B cell (primary cell): Measurements from ENCODE around the gene LAMA3. TPM values are rescaled to one million over a fixed set of nuclear protein-coding genes. Genes with fewer than 3 reads are reported as not detected.

Experiments
- ATAC-seq: fragments of 200-7000 bp; cut with Tn5 transposase; one replicate; pipeline ENCODE4 v1.10.0; 2021; ENCODE audit warnings: low read depth, mild to moderate bottlenecking, moderate number of reproducible peaks, moderate library complexity
- CTCF ChIA-PET: fragments of 350-600 bp; sonication (Branson Sonifier 250); formaldehyde crosslinking; loops from one replicate; lab custom pipeline; 2021; ENCODE audit warnings: antibody characterized with exemption, inconsistent platforms; lab: Charles Lee
- POLR2A ChIA-PET: fragments of 350-600 bp; sonication (Branson Sonifier 250); formaldehyde crosslinking; loops from one replicate; lab custom pipeline; 2021; ENCODE audit warnings: antibody characterized with exemption; lab: Charles Lee
- DNase-seq: peaks from one replicate; pipeline ENCODE4 v3.0.0; 2013
- H2AFZ ChIP-seq: 2 replicates; pipeline ENCODE4 v1.6.1; 2012; ENCODE audit warnings: mild to moderate bottlenecking, low read depth, low read length; ENCODE audit not compliant: insufficient read depth, poor library complexity, severe bottlenecking
- H3K27ac ChIP-seq, 2 donors: 1 replicate in 1 of 2; 2 replicates in 1 of 2; pipeline ENCODE4 v1.5.1; 2012 to 2013; ENCODE audit warnings: low read length in 2 of 2, mild to moderate bottlenecking in 2 of 2, moderate library complexity in 1 of 2
- H3K27me3 ChIP-seq, 4 experiments: fragments of 200-600 bp in 1 of 4; sonication (generic) in 1 of 4; replicated peaks in 1 of 4; 1 replicate in 2 of 4; 2 replicates in 2 of 4; pipeline versions ENCODE4 v1.6.1 to v1.7.0; 2013 to 2016; ENCODE audit warnings: low read length in 3 of 4, mild to moderate bottlenecking in 2 of 4, mixed read lengths in 1 of 4, moderate library complexity in 1 of 4; ENCODE audit not compliant: insufficient read depth in 4 of 4, control insufficient read depth in 3 of 4; ENCODE audit errors: control extremely low read depth in 1 of 4
- H3K36me3 ChIP-seq, 2 experiments: replicated peaks in 1 of 2; 1 replicate in 1 of 2; 2 replicates in 1 of 2; pipeline versions ENCODE4 v1.6.1 to v1.7.1; 2013; ENCODE audit warnings: low read length in 1 of 2; ENCODE audit not compliant: insufficient read depth in 2 of 2, control insufficient read depth in 1 of 2; ENCODE audit errors: control extremely low read depth in 1 of 2, extremely low read depth in 1 of 2
- H3K4me1 ChIP-seq, 2 donors: fragments of 200-600 bp in 1 of 2; sonication (generic) in 1 of 2; 1 replicate in 1 of 2; 2 replicates in 1 of 2; pipeline versions ENCODE4 v1.5.1 to v1.6.1; 2013 to 2017; ENCODE audit warnings: low read length in 2 of 2; ENCODE audit not compliant: control insufficient read depth in 2 of 2, insufficient read depth in 2 of 2
- H3K4me2 ChIP-seq: replicated peaks from 2 replicates; pipeline ENCODE3; 2012; ENCODE audit warnings: mild to moderate bottlenecking, low read depth, low read length; ENCODE audit not compliant: poor library complexity, severe bottlenecking
- H3K4me3 ChIP-seq, 5 experiments: fragments of 200-600 bp in 1 of 5; sonication (generic) in 1 of 5; 1 replicate in 3 of 5; 2 replicates in 2 of 5; pipeline versions ENCODE4 v1.5.1 to v1.7.0; 2011 to 2016; ENCODE audit warnings: low read length in 4 of 5, mild to moderate bottlenecking in 4 of 5, low read depth in 2 of 5, control low read depth in 1 of 5, moderate library complexity in 1 of 5; ENCODE audit not compliant: insufficient read depth in 1 of 5; ENCODE audit errors: control extremely low read depth in 1 of 5, extremely low read depth in 1 of 5
- H3K79me2 ChIP-seq: fragments of 200-600 bp; sonication (generic); one replicate; pipeline ENCODE4 v1.6.0; 2016; ENCODE audit warnings: low read length; ENCODE audit not compliant: control insufficient read depth, insufficient read depth
- H3K9ac ChIP-seq: fragments of 200-600 bp; sonication (generic); 2 replicates; pipeline ENCODE4 v1.6.1; 2017; ENCODE audit warnings: mild to moderate bottlenecking, low read length, moderate library complexity
- H3K9me3 ChIP-seq, 3 donors: one replicate each; pipeline versions ENCODE4 v1.6.1 to v1.7.1; 2013; ENCODE audit warnings: low read length in 2 of 3; ENCODE audit not compliant: control insufficient read depth in 2 of 3, insufficient read depth in 1 of 3; ENCODE audit errors: control extremely low read depth in 1 of 3
- H4K20me1 ChIP-seq: 2 replicates; pipeline ENCODE4 v1.6.0; 2012; ENCODE audit warnings: mild to moderate bottlenecking, low read length; ENCODE audit not compliant: insufficient read depth, control insufficient read depth, poor library complexity, severe bottlenecking
- H3K27ac Mint-ChIP-seq: one replicate; pipeline ENCODE4 v1.8.0; 2021; ENCODE audit warnings: mixed read lengths
- H3K27me3 Mint-ChIP-seq: one replicate; pipeline ENCODE4 v1.8.0; 2021; ENCODE audit warnings: mixed read lengths
- H3K4me1 Mint-ChIP-seq: one replicate; pipeline ENCODE4 v1.8.0; 2021; ENCODE audit warnings: mixed read lengths
- H3K4me3 Mint-ChIP-seq: one replicate; pipeline ENCODE4 v1.8.0; 2021; ENCODE audit warnings: mixed read lengths
- H3K9me3 Mint-ChIP-seq: one replicate; pipeline ENCODE4 v1.8.0; 2022; ENCODE audit warnings: mixed read lengths; ENCODE audit not compliant: insufficient read depth
- EZH2 ChIP-seq: IDR thresholded peaks from 2 replicates; pipeline ENCODE4 v1.6.1; 2012; ENCODE audit warnings: borderline replicate concordance, low read depth, mild to moderate bottlenecking, moderate library complexity, low read length; ENCODE audit not compliant: insufficient read depth, poor library complexity, severe bottlenecking
- WGBS: methylation state at CpG from one replicate; pipeline ENCODE4 v1.1.5; 2013; ENCODE audit warnings: missing lambda C conversion rate; ENCODE audit not compliant: insufficient coverage; 5-methylcytosine and 5-hydroxymethylcytosine counted together
- intact Hi-C: fragments of 100-400 bp; cut with micrococcal nuclease; formaldehyde crosslinking; loops from one replicate; pipeline ENCODE4 v1.10.0; 2022
- polyA plus RNA-seq: library from polyadenylated mRNA; depleted of rRNA; stranded (reverse); fragments of >200 nt; gene quantifications from 2 replicates; pipeline ENCODE4 v1.2.3, GENCODE V29; 2012
- total RNA-seq, 2 donors: library from RNA; stranded (reverse); fragments of 120-200 nt in 1 of 2; gene quantifications; 1 replicate in 1 of 2; 2 replicates in 1 of 2; pipeline versions ENCODE4 v1.2.3 to v1.2.4, GENCODE V29; 2013 to 2022
- TF ChIP-seq, protein P1 (sequence below): fragments of 200-600 bp; IDR thresholded peaks from one replicate; pipeline ENCODE4 v1.8.0; 2022; ENCODE audit warnings: antibody characterized with exemption, mild to moderate bottlenecking

The LAMA3 gene
- total and polyA plus RNA-seq, 2 donors (not counting 1 experiment from before 2014, with no cell fraction given), result 0.03 to 0.32 TPM

DNA sequence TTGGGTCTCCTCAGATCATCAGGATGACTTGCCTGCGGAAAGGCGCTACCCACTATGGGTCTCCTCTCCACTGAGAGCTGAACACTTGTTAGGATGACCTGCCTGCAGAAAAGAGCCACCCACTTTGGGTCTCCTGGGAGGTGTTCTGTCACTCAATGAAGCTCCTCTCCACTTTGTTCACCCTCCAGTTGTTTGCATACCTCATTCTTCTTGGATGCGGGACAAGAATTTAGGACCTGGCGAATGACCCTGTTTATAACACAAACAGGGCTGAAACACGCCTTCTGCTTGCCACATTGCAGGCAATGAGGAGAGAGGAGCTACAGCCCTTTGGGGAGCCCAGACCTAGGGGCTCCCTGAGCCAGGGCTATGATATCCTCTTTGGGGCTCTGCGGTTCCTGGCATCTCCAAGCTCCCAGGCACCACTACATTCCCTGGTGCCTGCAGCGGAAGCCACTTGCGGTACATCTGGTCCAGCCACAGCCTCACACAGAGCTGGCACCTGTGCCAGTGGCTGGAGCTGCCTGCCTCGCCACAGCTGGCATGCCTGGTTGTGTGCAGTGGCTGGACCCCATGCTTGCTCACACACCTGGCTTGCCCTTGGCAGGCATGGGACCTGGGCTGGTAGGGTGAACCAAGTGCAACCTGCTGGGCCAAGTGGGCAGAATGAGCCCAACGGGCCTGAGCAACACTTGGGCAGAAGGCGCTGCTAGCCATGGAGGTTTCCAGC lies 47.2 kb upstream of the LAMA3 start:
- peaks cover 0 to 2% (median 0%) of the 10 kb centered on the region in 4 experiments for H3K27me3 ChIP-seq
- POLR2A ChIA-PET, result no interaction called here
- H3K4me2 ChIP-seq, result no peak overlapping the region
- TF ChIP-seq, protein P1, sequence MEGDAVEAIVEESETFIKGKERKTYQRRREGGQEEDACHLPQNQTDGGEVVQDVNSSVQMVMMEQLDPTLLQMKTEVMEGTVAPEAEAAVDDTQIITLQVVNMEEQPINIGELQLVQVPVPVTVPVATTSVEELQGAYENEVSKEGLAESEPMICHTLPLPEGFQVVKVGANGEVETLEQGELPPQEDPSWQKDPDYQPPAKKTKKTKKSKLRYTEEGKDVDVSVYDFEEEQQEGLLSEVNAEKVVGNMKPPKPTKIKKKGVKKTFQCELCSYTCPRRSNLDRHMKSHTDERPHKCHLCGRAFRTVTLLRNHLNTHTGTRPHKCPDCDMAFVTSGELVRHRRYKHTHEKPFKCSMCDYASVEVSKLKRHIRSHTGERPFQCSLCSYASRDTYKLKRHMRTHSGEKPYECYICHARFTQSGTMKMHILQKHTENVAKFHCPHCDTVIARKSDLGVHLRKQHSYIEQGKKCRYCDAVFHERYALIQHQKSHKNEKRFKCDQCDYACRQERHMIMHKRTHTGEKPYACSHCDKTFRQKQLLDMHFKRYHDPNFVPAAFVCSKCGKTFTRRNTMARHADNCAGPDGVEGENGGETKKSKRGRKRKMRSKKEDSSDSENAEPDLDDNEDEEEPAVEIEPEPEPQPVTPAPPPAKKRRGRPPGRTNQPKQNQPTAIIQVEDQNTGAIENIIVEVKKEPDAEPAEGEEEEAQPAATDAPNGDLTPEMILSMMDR, result no peak
- no peak for TF ChIP-seq EZH2
- H3K4me1 Mint-ChIP-seq, result no peaks in the 10 kb centered on the region
- intact Hi-C loops, result no loop called here
- peaks cover 14% of the 10 kb centered on the region for H3K27me3 Mint-ChIP-seq
- no peaks in the 10 kb centered on the region for H3K4me1 ChIP-seq
- DNase-seq (no peak), ATAC-seq (no peak)
- no peak overlapping the region for H3K4me3 Mint-ChIP-seq
- 97% methylated on average over 11 of the region's 11 CpGs for WGBS
- H3K9me3 ChIP-seq, result peaks cover 0 to 17% (median 3%) of the 10 kb centered on the region in 3 donors
- no peak overlapping the region for H3K27ac ChIP-seq
- H3K27ac Mint-ChIP-seq, result no peak overlapping the region
- no peak overlapping the region for H2AFZ ChIP-seq
- H3K9ac ChIP-seq, result no peak overlapping the region
- no peak overlapping the region for H3K4me3 ChIP-seq
- no peaks in the 10 kb centered on the region for H3K9me3 Mint-ChIP-seq
- H4K20me1 ChIP-seq, result no peaks in the 10 kb centered on the region
- CTCF ChIA-PET, result interaction anchor here (1.4 kb wide), 1 partner anchor 13 kb away, joined by 3 read pairs; no protein-coding TSS in a partner anchor
- H3K79me2 ChIP-seq, result no peaks in the 10 kb centered on the region
- H3K36me3 ChIP-seq, result no peaks in the 10 kb centered on the region

DNA sequence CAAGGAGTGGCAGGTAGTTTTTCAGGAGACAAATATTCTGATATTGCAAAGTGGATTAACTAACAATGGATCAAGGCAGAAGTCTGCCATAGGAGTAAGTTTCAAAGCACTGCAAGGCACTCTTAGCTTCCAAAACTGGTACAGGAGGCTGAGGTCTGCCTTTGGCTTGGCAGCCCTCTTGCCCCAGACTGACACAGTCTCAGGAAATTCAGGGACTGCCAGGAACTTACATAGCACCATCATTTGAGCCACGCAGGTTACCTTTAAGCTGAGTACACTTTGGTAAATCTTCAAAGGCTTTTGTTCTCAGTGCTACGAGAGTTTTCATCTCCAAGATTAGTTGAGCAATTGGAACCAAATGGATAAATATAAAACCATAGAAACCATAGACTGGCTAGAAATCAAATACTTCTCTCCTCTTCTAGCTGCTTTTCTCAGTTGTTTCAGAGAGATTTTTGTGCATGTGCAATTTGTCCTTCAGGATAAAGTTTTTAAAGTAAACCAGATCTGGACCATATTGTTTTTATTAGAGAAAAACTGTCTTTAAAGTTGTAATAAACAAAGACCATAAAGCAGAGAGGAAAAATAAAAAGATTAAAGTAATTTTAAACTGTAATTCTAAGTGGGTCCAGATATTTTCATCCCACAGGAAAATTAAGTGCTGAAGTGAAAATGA lies 45.3 kb upstream of the LAMA3 start:
- H3K4me1 ChIP-seq, result no peaks in the 10 kb centered on the region
- no peak overlapping the region for H3K9ac ChIP-seq
- H3K27me3 ChIP-seq, result peaks cover 0 to 2% (median 0%) of the 10 kb centered on the region in 4 experiments
- ChIA-PET CTCF (no interaction called here), POLR2A (no interaction called here)
- H3K4me1 Mint-ChIP-seq, result no peaks in the 10 kb centered on the region
- no peaks in the 10 kb centered on the region for H3K79me2 ChIP-seq
- H3K4me3 ChIP-seq, result no peak overlapping the region
- H2AFZ ChIP-seq, result no peak overlapping the region
- no peak for ATAC-seq
- no peaks in the 10 kb centered on the region for H3K9me3 Mint-ChIP-seq
- no CpG with 5 or more reads among the region's 2 CpGs for WGBS
- H3K36me3 ChIP-seq, result no peaks in the 10 kb centered on the region
- peaks cover 25% of the 10 kb centered on the region for H3K27me3 Mint-ChIP-seq
- no peak for DNase-seq
- no peak for TF ChIP-seq EZH2
- TF ChIP-seq, protein P1, result no peak
- H4K20me1 ChIP-seq, result no peaks in the 10 kb centered on the region
- H3K4me2 ChIP-seq, result no peak overlapping the region
- no peak overlapping the region for H3K4me3 Mint-ChIP-seq
- H3K27ac Mint-ChIP-seq, result no peak overlapping the region
- H3K9me3 ChIP-seq, result peaks cover 0 to 17% (median 3%) of the 10 kb centered on the region in 3 donors
- intact Hi-C loops, result no loop called here
- H3K27ac ChIP-seq, result no peak overlapping the region
